Activated gamma-delta T cell treated with Interleukin-2 at 50 U/mL for 16 hours (primary cell): ENCODE data around the gene EDN2.

ENCODE experiments used
- DNase-seq: peaks from one replicate; pipeline ENCODE4 v3.0.0-alpha.2; 2020

Gene EDN2

GRCh38 chr1:41497461-41498030 lies 13.1 kb upstream of the EDN2 start:
- no peak for DNase-seq

- no peak for DNase-seq
Observed at GRCh38 chr1:41497056-41497440, 12.6 kb upstream of the EDN2 start.

GRCh38 chr1:41496080-41497055 lies 11.9 kb upstream of the EDN2 start:
- DNase-seq = no peak

- DNase-seq = no peak
Observed at GRCh38 chr1:41495210-41495948, 10.9 kb upstream of the EDN2 start.

- DNase-seq = no peak
Observed at GRCh38 chr1:41494351-41495209, 10.1 kb upstream of the EDN2 start.

GRCh38 chr1:41493626-41494350 lies 9.3 kb upstream of the EDN2 start:
- DNase-seq = no peak

- no peak for DNase-seq
Observed at GRCh38 chr1:41493117-41493536, 8.6 kb upstream of the EDN2 start.

- no peak for DNase-seq
Observed at GRCh38 chr1:41492341-41492848, 7.9 kb upstream of the EDN2 start.

GRCh38 chr1:41490911-41491310 lies 6.4 kb upstream of the EDN2 start:
- no peak for DNase-seq

GRCh38 chr1:41489561-41489960 lies 5.1 kb upstream of the EDN2 start:
- no peak for DNase-seq

GRCh38 chr1:41488040-41488951 lies 3.8 kb upstream of the EDN2 start:
- DNase-seq = no peak

GRCh38 chr1:41487126-41488039 lies 2.9 kb upstream of the EDN2 start:
- DNase-seq = no peak

GRCh38 chr1:41486371-41487125 lies 2.1 kb upstream of the EDN2 start:
- DNase-seq = no peak

GRCh38 chr1:41486053-41486370 lies 1.5 kb upstream of the EDN2 start:
- no peak for DNase-seq

- no peak for DNase-seq
Observed at GRCh38 chr1:41485605-41486004, 1.1 kb upstream of the EDN2 start.

- no peak for DNase-seq
Observed at GRCh38 chr1:41483960-41484401, 502 bp downstream of the EDN2 start.

GRCh38 chr1:41483001-41483850 lies 1.3 kb downstream of the EDN2 start:
- DNase-seq = no peak
